ENCODE measurements around the gene ASB3. TPM values are rescaled to one million over a fixed set of nuclear protein-coding genes. Genes with fewer than 3 reads are reported as not detected.

Gene ASB3
- total and polyA plus RNA-seq, 4 donors: 7.0 to 54.9 (median 18.1) TPM

- Histone ChIP-seq H3K27ac (ENCODE audit: low read depth in 1 of 2, low read length in 1 of 2) (no peak overlapping the region), H3K9me3 (ENCODE audit: control insufficient read depth in 4 of 4, insufficient read depth in 3 of 4, low read length in 3 of 4) (no peaks in the 10 kb centered on the region), H3K9ac (ENCODE audit: insufficient read depth in 1 of 2, low read length in 2 of 2) (no peak overlapping the region), H3K4me1 (ENCODE audit: control insufficient read depth in 5 of 5, insufficient read depth in 5 of 5, low read length in 5 of 5) (no peaks in the 10 kb centered on the region), H3K4me3 (no peak overlapping the region), H3K36me3 (ENCODE audit: control insufficient read depth in 4 of 4, insufficient read depth in 4 of 4, low read length in 4 of 4) (peaks cover 2 to 10% (median 3%) of the 10 kb centered on the region in 4 donors), H3K27me3 (ENCODE audit: control insufficient read depth in 3 of 3, insufficient read depth in 3 of 3, low read length in 2 of 3) (no peaks in the 10 kb centered on the region)
- no peak for TF ChIP-seq CTCF (IDR thresholded peaks at IDR 0.05; ENCODE audit: control extremely low read depth, extremely low read depth)
- WGBS, 2 donors: 81 to 86% methylated on average over 4 of the region's 4 CpGs
- ATAC-seq (ENCODE audit: insufficient read depth, low FRiP score) (no peak), DNase-seq (no peak)
These were observed 36.5 kb downstream of the ASB3 start for GRCh38 chr2:53750041-53750768.

- no peak for DNase-seq
- Histone ChIP-seq H3K4me1 (ENCODE audit: control insufficient read depth in 5 of 5, insufficient read depth in 5 of 5, low read length in 5 of 5) (no peaks in the 10 kb centered on the region), H3K9ac (ENCODE audit: insufficient read depth in 1 of 2, low read length in 2 of 2) (no peak overlapping the region), H3K4me3 (no peak overlapping the region), H3K27ac (ENCODE audit: low read depth in 1 of 2, low read length in 1 of 2) (no peak overlapping the region), H3K9me3 (ENCODE audit: control insufficient read depth in 4 of 4, insufficient read depth in 3 of 4, low read length in 3 of 4) (no peaks in the 10 kb centered on the region), H3K27me3 (ENCODE audit: control insufficient read depth in 3 of 3, insufficient read depth in 3 of 3, low read length in 2 of 3) (no peaks in the 10 kb centered on the region), H3K36me3 (ENCODE audit: control insufficient read depth in 4 of 4, insufficient read depth in 4 of 4, low read length in 4 of 4) (peaks cover 0 to 10% (median 3%) of the 10 kb centered on the region in 4 donors)
- no peak for ATAC-seq (ENCODE audit: insufficient read depth, low FRiP score)
- 90 to 94% methylated on average over 2 of the region's 2 CpGs for WGBS, 2 donors
- no peak for TF ChIP-seq CTCF (IDR thresholded peaks at IDR 0.05; ENCODE audit: control extremely low read depth, extremely low read depth)
These were observed 42.2 kb downstream of the ASB3 start for GRCh38 chr2:53744395-53745065.

GRCh38 chr2:53740170-53740569, 46.6 kb downstream of the ASB3 start:
- no peak for ATAC-seq (ENCODE audit: insufficient read depth, low FRiP score)
- no peaks in the 10 kb centered on the region for H3K9me3 ChIP-seq (ENCODE audit: control insufficient read depth in 4 of 4, insufficient read depth in 3 of 4, low read length in 3 of 4)
- peaks cover 0 to 5% (median 1%) of the 10 kb centered on the region in 4 donors for H3K36me3 ChIP-seq (ENCODE audit: control insufficient read depth in 4 of 4, insufficient read depth in 4 of 4, low read length in 4 of 4)
- H3K4me1 ChIP-seq (ENCODE audit: control insufficient read depth in 5 of 5, insufficient read depth in 5 of 5, low read length in 5 of 5): no peaks in the 10 kb centered on the region
- no peak overlapping the region for H3K27ac ChIP-seq (ENCODE audit: low read depth in 1 of 2, low read length in 1 of 2)
- no peak overlapping the region for H3K4me3 ChIP-seq
- TF ChIP-seq CTCF (IDR thresholded peaks at IDR 0.05; ENCODE audit: control extremely low read depth, extremely low read depth): no peak
- H3K27me3 ChIP-seq (ENCODE audit: control insufficient read depth in 3 of 3, insufficient read depth in 3 of 3, low read length in 2 of 3): no peaks in the 10 kb centered on the region
- DNase-seq: peak in 2 of 3 donors; percentile 67 to 69
- no peak overlapping the region for H3K9ac ChIP-seq (ENCODE audit: insufficient read depth in 1 of 2, low read length in 2 of 2)
